IMR-90 (cell line): ENCODE measurements around the gene L1TD1.
"Not testable (repeated sequence)": the region's sequence is repeated elsewhere in the genome, so short reads cannot be mapped to it uniquely, and the experiment has no call there.

ENCODE experiments used
- CEBPB ChIP-seq: IDR thresholded peaks from 2 replicates; pipeline ENCODE4 v1.6.1; 2012; ENCODE audit warnings: low read depth, low read length, improper control_type of control experiment
- MAFK ChIP-seq: IDR thresholded peaks from 2 replicates; pipeline ENCODE4 v1.6.1; 2012; ENCODE audit warnings: low read depth, low read length, improper control_type of control experiment
- NFE2L2 ChIP-seq: fragments of 150-350 bp; IDR thresholded peaks from 2 replicates; pipeline ENCODE4 v1.6.1; 2016; ENCODE audit warnings: low read depth, mild to moderate bottlenecking, low read length
- POLR2A ChIP-seq: IDR thresholded peaks from 2 replicates; pipeline ENCODE4 v1.6.1; 2012; ENCODE audit warnings: mild to moderate bottlenecking, low read depth, low read length
- RFX5 ChIP-seq: IDR thresholded peaks from 2 replicates; pipeline ENCODE4 v1.8.0; 2012; ENCODE audit warnings: low read depth, mild to moderate bottlenecking, low read length, moderate library complexity
- TF ChIP-seq, protein P1 (sequence below): conservative IDR thresholded peaks from 2 replicates; pipeline ENCODE4 v1.5.1; 2012; ENCODE audit warnings: mild to moderate bottlenecking, low read depth, low read length, improper control_type of control experiment
- TF ChIP-seq, protein P2 (sequence below): fragments of 150-350 bp; IDR thresholded peaks from 2 replicates; pipeline ENCODE4 v1.6.1; 2017; ENCODE audit warnings: mild to moderate bottlenecking, antibody characterized with exemption, low read length, low read depth

DNA sequence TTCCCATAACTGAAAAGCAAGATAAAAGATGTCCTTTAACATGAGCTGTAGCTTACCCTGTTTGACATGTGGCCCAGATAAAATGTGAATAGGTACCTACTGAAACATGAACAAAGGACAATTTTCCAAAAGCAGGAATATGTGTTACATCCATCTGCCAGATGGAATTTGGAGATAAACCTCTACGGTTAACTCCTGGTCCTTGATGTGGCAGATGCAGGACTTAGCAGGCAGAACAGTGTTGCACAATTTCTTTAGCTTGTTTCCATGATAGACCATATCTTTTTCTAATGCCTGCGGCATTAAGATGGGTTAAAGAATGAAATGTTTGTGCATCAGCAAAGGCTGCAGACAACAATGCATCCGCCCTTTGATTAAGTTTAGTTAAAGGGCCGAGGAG lies 14.6 kb upstream of the L1TD1 start:
- not testable (repeated sequence) for TF ChIP-seq MAFK, POLR2A, CEBPB, NFE2L2, RFX5
- TF ChIP-seq, protein P1, sequence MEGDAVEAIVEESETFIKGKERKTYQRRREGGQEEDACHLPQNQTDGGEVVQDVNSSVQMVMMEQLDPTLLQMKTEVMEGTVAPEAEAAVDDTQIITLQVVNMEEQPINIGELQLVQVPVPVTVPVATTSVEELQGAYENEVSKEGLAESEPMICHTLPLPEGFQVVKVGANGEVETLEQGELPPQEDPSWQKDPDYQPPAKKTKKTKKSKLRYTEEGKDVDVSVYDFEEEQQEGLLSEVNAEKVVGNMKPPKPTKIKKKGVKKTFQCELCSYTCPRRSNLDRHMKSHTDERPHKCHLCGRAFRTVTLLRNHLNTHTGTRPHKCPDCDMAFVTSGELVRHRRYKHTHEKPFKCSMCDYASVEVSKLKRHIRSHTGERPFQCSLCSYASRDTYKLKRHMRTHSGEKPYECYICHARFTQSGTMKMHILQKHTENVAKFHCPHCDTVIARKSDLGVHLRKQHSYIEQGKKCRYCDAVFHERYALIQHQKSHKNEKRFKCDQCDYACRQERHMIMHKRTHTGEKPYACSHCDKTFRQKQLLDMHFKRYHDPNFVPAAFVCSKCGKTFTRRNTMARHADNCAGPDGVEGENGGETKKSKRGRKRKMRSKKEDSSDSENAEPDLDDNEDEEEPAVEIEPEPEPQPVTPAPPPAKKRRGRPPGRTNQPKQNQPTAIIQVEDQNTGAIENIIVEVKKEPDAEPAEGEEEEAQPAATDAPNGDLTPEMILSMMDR, result not testable (repeated sequence)
- TF ChIP-seq, protein P2, sequence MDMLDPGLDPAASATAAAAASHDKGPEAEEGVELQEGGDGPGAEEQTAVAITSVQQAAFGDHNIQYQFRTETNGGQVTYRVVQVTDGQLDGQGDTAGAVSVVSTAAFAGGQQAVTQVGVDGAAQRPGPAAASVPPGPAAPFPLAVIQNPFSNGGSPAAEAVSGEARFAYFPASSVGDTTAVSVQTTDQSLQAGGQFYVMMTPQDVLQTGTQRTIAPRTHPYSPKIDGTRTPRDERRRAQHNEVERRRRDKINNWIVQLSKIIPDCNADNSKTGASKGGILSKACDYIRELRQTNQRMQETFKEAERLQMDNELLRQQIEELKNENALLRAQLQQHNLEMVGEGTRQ, result not testable (repeated sequence)
